Endometrium (tissue), 2 donors: Measurements from ENCODE around the gene ANKRD29.
"Not testable (repeated sequence)": the region's sequence is repeated elsewhere in the genome, so short reads cannot be mapped to it uniquely, and the experiment has no call there.

Source experiments
- FAIRE-seq: peaks from 2 replicates; lab custom pipeline; 2012; peaks lifted over from hg19 to GRCh38; lab: Jason Lieb, UNC
- donor health status: control.
- donor health status: control.

Gene ANKRD29

DNA sequence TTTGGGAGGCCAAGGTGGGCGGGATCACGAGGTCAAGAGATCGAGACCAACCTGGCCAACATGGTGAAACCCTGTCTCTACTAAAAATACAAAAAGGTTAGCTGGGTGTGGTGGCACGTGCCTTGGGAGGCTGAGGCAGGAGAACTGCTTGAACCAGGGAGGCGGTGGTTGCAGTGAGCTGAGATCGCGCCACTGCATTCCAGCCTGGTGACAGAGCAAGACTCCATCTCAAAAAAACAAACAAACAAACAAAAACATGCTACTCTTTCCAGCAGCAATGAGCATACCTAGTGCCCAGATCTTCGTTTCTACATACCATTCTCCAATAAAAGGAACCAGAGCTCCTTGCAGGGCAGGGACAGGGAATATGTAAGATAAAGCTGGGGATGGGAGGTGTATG, 105.2 kb downstream of the ANKRD29 start:
- not testable (repeated sequence) for FAIRE-seq

DNA sequence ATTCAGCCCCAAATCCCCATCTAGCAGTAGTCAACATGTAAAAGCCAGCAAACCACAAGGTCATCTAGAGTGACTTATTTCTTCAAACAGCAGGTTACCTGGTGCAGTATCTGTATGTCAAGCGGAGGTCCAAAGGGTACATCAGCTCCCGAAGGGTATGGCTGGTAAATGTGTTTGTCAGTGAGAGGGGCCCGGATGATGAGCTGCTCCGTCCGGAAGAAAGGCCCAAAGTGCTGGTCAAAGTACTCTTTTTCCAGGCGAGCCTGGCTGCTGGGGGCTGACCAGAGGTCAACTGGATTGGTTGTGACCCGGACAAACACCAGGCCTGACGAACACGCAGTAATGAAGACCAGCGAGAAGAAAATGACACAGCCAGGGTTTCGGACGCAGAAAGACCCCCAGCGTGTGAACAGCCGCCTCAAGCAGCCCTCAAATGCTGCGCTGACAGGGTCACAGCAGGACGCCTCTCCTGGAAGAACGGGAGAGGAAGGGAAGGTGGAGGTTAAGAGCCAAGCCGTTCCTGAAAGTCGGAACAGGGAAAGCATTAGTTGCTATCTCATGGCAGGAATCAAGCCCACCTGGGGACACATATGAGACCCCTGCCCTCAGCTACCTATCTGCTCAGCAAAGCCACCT, 106.4 kb downstream of the ANKRD29 start:
- FAIRE-seq: no peak

DNA sequence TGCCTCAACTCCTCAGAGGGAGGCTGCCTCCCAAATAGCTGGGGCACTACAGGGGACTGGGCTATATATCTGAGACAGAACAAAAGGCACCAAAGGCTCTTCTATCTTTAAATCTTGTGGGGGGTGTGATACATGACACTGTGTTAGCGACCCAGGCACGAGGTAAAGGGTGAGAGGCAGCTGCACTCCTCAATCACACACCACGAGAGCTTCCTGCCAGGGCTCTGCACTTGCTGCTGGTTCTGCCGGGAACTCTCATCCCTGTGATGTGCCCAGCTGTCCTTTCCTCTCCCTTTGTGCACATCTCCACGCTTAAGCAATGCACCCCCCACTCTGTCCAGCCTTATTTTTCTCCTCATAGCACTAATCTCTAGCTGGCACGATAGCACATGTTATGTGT, 108.8 kb downstream of the ANKRD29 start:
- no peak for FAIRE-seq

DNA sequence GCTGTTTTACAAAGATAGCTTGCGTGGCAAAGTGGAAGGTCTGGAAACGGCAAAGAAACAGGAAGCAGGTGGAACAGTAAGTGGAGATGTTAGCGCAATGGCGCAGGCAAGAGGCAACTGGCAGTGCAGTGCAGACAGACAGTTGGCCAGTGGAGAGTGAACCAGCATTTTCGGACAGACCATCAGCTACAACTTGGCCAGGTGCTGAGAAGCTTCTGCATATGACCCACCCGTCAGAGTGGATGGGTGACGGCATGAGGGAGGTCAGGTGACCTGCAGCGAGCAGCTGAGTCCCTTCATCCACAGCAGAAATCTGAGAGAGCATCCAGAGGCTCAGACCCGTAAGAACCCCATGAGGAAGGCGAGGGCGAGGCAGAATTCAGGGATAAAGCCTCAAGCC, 110.2 kb downstream of the ANKRD29 start:
- FAIRE-seq: no peak

DNA sequence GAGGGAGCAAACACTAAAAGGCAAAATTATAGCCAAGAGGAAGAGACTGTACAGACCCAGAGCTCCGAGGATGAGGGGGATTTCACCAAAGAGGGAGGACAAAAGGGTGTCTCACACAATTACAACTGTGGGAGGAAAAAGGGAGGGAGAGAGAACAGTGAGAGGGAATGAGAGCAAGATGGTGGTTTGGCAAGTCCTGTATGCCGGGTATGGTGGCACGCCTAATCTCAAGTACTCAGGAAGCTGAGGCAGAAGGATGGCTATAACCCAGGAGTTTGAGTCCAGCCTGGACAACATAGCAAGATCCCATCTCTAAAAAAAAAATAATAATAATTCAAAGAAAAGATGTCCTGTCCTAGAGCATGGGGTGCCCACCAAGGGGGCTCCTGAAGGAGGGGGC, 110.7 kb downstream of the ANKRD29 start:
- no peak for FAIRE-seq

DNA sequence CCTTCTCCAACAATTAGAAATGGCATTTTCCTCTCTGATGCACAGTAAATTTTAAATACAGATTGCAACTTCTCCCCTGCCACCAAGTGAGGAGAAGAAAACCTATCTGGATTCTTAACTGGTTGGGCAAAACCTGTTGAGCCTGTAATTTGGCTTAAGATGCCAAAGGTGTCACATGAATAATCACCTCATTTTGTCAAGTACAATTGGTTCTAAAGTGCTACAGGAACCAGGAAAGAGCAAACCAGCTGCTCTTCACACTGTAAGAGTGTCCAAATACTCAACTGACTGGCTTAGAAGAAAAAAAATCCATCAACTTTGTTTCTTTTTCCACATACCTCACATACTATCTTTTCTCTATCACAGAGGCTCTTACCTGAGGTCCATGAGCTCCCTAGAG, 111.8 kb downstream of the ANKRD29 start:
- FAIRE-seq: no peak
